GM18909 (cell line): ENCODE measurements around the gene MS4A3.
"Not testable (repeated sequence)": the region's sequence is repeated elsewhere in the genome, so short reads cannot be mapped to it uniquely, and the experiment has no call there.

ENCODE experiments used
- ATAC-seq: cut with Tn5 transposase; IDR thresholded peaks from one replicate; pipeline ENCODE4 v1.9.1; 2021; ENCODE audit warnings: mild to moderate bottlenecking; ENCODE audit not compliant: unreplicated experiment, poor library complexity

The MS4A3 gene

GRCh38 chr11:60056349-60056969 is at the start of gene MS4A3:
TSS of gene MS4A3 (plus strand) at chr11:60056665. CDS start at chr11:60061161, 4,496 bp downstream.
- no peak for ATAC-seq

- no peak for ATAC-seq
Measured at GRCh38 chr11:60016881-60017280, 39.6 kb upstream of the MS4A3 start, which contains the start of gene OOSP4B. TSS of gene OOSP4B (plus strand) at chr11:60017181.

- no peak for ATAC-seq
Measured at GRCh38 chr11:60018058-60018457, 38.4 kb upstream of the MS4A3 start.

- not testable (repeated sequence) for ATAC-seq
Measured at GRCh38 chr11:60020376-60020775, 36.1 kb upstream of the MS4A3 start.

- ATAC-seq: no peak
Measured at GRCh38 chr11:60029015-60029632, 27.3 kb upstream of the MS4A3 start.

GRCh38 chr11:60040109-60040508 is 16.4 kb upstream of the MS4A3 start, which contains the start of gene OOSP2:
TSS of gene OOSP2 (plus strand) at chr11:60040409. CDS start at chr11:60040460, 51 bp downstream.
- no peak for ATAC-seq

GRCh38 chr11:60050422-60050821 is 6.0 kb upstream of the MS4A3 start:
- not testable (repeated sequence) for ATAC-seq

- not testable (repeated sequence) for ATAC-seq
Measured at GRCh38 chr11:60050839-60051238, 5.6 kb upstream of the MS4A3 start.

- no peak for ATAC-seq
Measured at GRCh38 chr11:60059052-60059451, 2.6 kb downstream of the MS4A3 start.

GRCh38 chr11:60059521-60060240 is 3.2 kb downstream of the MS4A3 start:
- ATAC-seq: no peak

- no peak for ATAC-seq
Measured at GRCh38 chr11:60064111-60064510, 7.6 kb downstream of the MS4A3 start.

GRCh38 chr11:60065801-60066200 is 9.3 kb downstream of the MS4A3 start:
- no peak for ATAC-seq

- no peak for ATAC-seq
Measured at GRCh38 chr11:60069450-60069849, 13.0 kb downstream of the MS4A3 start.

GRCh38 chr11:60071644-60072043 is 15.2 kb downstream of the MS4A3 start:
- not testable (repeated sequence) for ATAC-seq

- ATAC-seq: no peak
Measured at GRCh38 chr11:60077216-60077817, 20.9 kb downstream of the MS4A3 start.

- no peak for ATAC-seq
Measured at GRCh38 chr11:60077981-60078380, 21.5 kb downstream of the MS4A3 start.

- ATAC-seq: no peak
Measured at GRCh38 chr11:60078745-60079144, 22.3 kb downstream of the MS4A3 start.

GRCh38 chr11:60080535-60080934 is 24.1 kb downstream of the MS4A3 start:
- no peak for ATAC-seq

- no peak for ATAC-seq
Measured at GRCh38 chr11:60084631-60085273, 28.3 kb downstream of the MS4A3 start.

GRCh38 chr11:60085909-60086308 is 29.4 kb downstream of the MS4A3 start:
- no peak for ATAC-seq
